ENCODE results near the gene TPI1.

The TPI1 gene

DNA sequence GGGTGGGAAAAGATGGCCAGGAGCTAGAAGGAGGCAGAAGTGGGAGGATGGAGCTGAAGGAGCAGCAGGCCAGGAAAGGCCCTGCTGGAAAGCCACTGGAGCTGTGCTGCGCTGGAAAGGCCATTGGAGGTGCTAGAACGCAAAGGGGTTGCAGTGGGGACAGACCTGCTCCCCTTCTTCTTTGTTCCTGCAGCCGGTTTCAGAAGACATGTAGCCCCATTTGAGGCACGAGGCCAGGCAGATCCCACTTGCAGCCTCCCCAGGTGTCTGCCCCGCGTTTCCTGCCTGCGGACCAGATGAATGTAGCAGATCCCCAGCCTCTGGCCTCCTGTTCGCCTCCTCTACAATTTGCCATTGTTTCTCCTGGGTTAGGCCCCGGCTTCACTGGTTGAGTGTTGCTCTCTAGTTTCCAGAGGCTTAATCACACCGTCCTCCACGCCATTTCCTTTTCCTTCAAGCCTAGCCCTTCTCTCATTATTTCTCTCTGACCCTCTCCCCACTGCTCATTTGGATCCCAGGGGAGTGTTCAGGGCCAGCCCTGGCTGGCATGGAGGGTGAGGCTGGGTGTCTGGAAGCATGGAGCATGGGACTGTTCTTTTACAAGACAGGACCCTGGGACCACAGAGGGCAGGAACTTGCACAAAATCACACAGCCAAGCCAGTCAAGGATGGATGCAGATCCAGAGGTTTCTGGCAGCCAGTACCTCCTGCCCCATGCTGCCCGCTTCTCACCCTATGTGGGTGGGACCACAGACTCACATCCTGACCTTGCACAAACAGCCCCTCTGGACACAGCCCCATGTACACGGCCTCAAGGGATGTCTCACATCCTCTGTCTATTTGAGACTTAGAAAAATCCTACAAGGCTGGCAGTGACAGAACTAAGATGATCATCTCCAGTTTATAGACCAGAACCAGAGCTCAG lies 48.0 kb upstream of the TPI1 start:
- Histone ChIP-seq H2BK5ac (ENCODE audit: low read depth, low read length, poor library complexity, severe bottlenecking) (no peak overlapping the region), H3K9ac (ENCODE audit: low read length) (no peak overlapping the region), H3K9me3 (ENCODE audit: control insufficient read depth, low read length) (no peaks in the 10 kb centered on the region), H2AFZ (ENCODE audit: low read depth, low read length) (no peak overlapping the region), H2BK120ac (ENCODE audit: low read depth, low read length) (peak overlapping the region; percentile 27), H3K18ac (ENCODE audit: low read depth in 1 of 2, low read length in 2 of 2) (peak overlapping the region in 1 of 2 experiments; percentile 5), H3K79me1 (replicated peaks; ENCODE audit: low read length, poor library complexity, severe bottlenecking) (no peaks in the 10 kb centered on the region), H3K4me1 (ENCODE audit: control insufficient read depth, insufficient read depth, low read depth, low read length) (peaks cover 36% of the 10 kb centered on the region), H3K4me2 (ENCODE audit: low read length, poor library complexity, severe bottlenecking) (no peak overlapping the region), H3K36me3 (ENCODE audit: control insufficient read depth in 1 of 2, insufficient read depth in 2 of 2, low read depth in 1 of 2, low read length in 2 of 2) (no peaks in the 10 kb centered on the region), H3K23ac (ENCODE audit: low read length in 2 of 2) (no peak overlapping the region), H3K4me3 (ENCODE audit: insufficient read depth in 1 of 2, low read depth in 1 of 2, low read length in 2 of 2) (no peak overlapping the region), H3K27me3 (ENCODE audit: control insufficient read depth in 1 of 2, insufficient read depth in 1 of 2, low read length in 2 of 2) (peaks cover 41 to 74% of the 10 kb centered on the region in 2 experiments), H2BK15ac (ENCODE audit: low read depth, poor library complexity, severe bottlenecking) (no peak overlapping the region), H2BK12ac (ENCODE audit: low read length in 2 of 2) (peak overlapping the region in 1 of 2 experiments; percentile 22), H4K8ac (ENCODE audit: low read length) (peak overlapping the region; percentile 61), H3K4ac (ENCODE audit: low read depth in 1 of 2, low read length in 2 of 2) (no peak overlapping the region), H3K14ac (ENCODE audit: low read length in 2 of 2) (no peak overlapping the region), H2AK5ac (ENCODE audit: low read length, severe bottlenecking) (no peak overlapping the region), H4K91ac (ENCODE audit: low read length) (no peak overlapping the region), H3K27ac (ENCODE audit: low read length, poor library complexity, severe bottlenecking) (no peak overlapping the region)
- no peak for DNase-seq
- WGBS = 76% methylated on average over 13 of the region's 13 CpGs

DNA sequence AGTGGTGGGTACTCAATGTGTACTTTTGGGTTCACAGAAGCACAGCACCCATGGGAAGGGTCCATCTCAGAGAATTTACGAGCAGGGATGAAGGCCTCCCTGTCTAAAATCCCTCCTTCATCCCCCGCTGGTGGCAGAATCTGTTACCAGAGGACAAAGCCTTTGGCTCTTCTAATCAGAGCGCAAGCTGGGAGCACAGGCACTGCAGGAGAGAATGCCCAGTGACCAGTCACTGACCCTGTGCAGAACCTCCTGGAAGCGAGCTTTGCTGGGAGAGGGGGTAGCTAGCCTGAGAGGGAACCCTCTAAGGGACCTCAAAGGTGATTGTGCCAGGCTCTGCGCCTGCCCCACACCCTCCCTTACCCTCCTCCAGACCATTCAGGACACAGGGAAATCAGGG lies 47.2 kb upstream of the TPI1 start:
- Histone ChIP-seq H2AK5ac (ENCODE audit: low read length, severe bottlenecking) (no peak overlapping the region), H3K27ac (ENCODE audit: low read length, poor library complexity, severe bottlenecking) (no peak overlapping the region), H3K14ac (ENCODE audit: low read length in 2 of 2) (no peak overlapping the region), H3K9me3 (ENCODE audit: control insufficient read depth, low read length) (no peaks in the 10 kb centered on the region), H3K27me3 (ENCODE audit: control insufficient read depth in 1 of 2, insufficient read depth in 1 of 2, low read length in 2 of 2) (peaks cover 33 to 66% of the 10 kb centered on the region in 2 experiments), H2BK12ac (ENCODE audit: low read length in 2 of 2) (no peak overlapping the region), H4K91ac (ENCODE audit: low read length) (peak overlapping the region; percentile 2), H3K4me2 (ENCODE audit: low read length, poor library complexity, severe bottlenecking) (no peak overlapping the region), H2BK120ac (ENCODE audit: low read depth, low read length) (no peak overlapping the region), H2BK5ac (ENCODE audit: low read depth, low read length, poor library complexity, severe bottlenecking) (no peak overlapping the region), H2AFZ (ENCODE audit: low read depth, low read length) (no peak overlapping the region), H3K23ac (ENCODE audit: low read length in 2 of 2) (no peak overlapping the region), H3K4me1 (ENCODE audit: control insufficient read depth, insufficient read depth, low read depth, low read length) (peaks cover 40% of the 10 kb centered on the region), H3K79me1 (replicated peaks; ENCODE audit: low read length, poor library complexity, severe bottlenecking) (no peaks in the 10 kb centered on the region), H3K18ac (ENCODE audit: low read depth in 1 of 2, low read length in 2 of 2) (no peak overlapping the region), H3K4ac (ENCODE audit: low read depth in 1 of 2, low read length in 2 of 2) (peak overlapping the region in 1 of 2 experiments; percentile 2), H3K4me3 (ENCODE audit: insufficient read depth in 1 of 2, low read depth in 1 of 2, low read length in 2 of 2) (no peak overlapping the region), H2BK15ac (ENCODE audit: low read depth, poor library complexity, severe bottlenecking) (no peak overlapping the region), H4K8ac (ENCODE audit: low read length) (peak overlapping the region; percentile 35), H3K36me3 (ENCODE audit: control insufficient read depth in 1 of 2, insufficient read depth in 2 of 2, low read depth in 1 of 2, low read length in 2 of 2) (no peaks in the 10 kb centered on the region), H3K9ac (ENCODE audit: low read length) (no peak overlapping the region)
- WGBS = 61% methylated on average over 5 of the region's 5 CpGs
- DNase-seq = no peak

DNA sequence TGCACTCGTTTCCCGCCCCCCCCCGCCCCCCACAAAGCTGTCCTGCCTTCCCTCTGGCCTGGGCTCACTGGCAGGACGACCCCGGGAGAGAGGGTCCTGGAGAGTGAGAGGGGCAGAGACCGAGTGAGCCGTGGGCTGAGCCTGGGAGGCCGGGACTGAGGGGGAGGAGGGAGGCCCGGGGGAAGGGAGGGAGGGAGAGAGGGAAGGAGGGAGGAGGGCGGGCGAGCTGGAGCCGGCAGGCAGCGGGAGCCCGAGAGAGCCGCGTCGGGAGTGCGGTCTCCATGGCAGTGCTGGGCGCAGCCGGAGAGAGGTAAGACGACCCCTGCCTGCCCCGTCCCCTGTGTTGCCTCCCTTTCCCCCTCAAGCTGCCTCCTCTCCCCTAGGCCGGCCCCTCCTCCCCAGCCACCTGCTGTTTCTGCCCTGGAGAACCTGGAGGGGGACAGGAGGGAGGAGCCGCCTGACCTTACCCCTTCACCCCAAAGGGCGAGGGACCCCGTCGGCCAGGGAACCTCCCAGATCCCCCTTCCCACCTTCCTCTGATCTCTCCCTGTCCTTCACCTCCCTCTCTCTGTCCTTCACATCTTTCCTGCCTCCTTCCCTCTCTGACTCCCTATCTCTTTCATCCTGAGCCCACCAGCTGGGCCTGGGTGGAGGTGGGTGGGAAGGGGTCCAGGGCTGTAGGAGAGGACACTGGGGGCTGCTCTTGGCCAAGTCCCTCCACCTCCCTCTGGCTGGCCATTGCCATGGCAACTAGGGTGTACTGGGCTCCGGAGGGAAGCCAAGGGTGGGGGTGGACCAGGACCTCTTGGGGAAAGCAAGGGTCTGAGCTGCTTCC lies 45.5 kb upstream of the TPI1 start, which contains the start of gene GPR162:
Gene GPR162, plus strand, starts transcription at position 231 of the 835 bp plus-strand sequence. CDS start 2,078 bp downstream, outside the sequence.
- peak within 1 kb of the TSS; percentile 88 for H4K91ac ChIP-seq (ENCODE audit: low read length)
- peaks cover 9% of the 10 kb centered on the region for H3K79me1 ChIP-seq (replicated peaks; ENCODE audit: low read length, poor library complexity, severe bottlenecking)
- no peak within 1 kb of the TSS for H2BK5ac ChIP-seq (ENCODE audit: low read depth, low read length, poor library complexity, severe bottlenecking)
- H2BK12ac ChIP-seq (ENCODE audit: low read length in 2 of 2) = peak within 1 kb of the TSS; percentile 62 to 90
- peak within 1 kb of the TSS; percentile 58 to 68 for H3K4me3 ChIP-seq (ENCODE audit: insufficient read depth in 1 of 2, low read depth in 1 of 2, low read length in 2 of 2)
- peak within 1 kb of the TSS; percentile 49 to 69 for H3K4ac ChIP-seq (ENCODE audit: low read depth in 1 of 2, low read length in 2 of 2)
- H3K27ac ChIP-seq (ENCODE audit: low read length, poor library complexity, severe bottlenecking) = no peak within 1 kb of the TSS
- H3K4me2 ChIP-seq (ENCODE audit: low read length, poor library complexity, severe bottlenecking) = peak within 1 kb of the TSS; percentile 74
- H3K14ac ChIP-seq (ENCODE audit: low read length in 2 of 2) = peak within 1 kb of the TSS in 1 of 2 experiments; percentile 90
- H3K36me3 ChIP-seq (ENCODE audit: control insufficient read depth in 1 of 2, insufficient read depth in 2 of 2, low read depth in 1 of 2, low read length in 2 of 2) = peaks cover 0 to 7% of the 10 kb centered on the region in 2 experiments
- peak within 1 kb of the TSS; percentile 82 for H2BK15ac ChIP-seq (ENCODE audit: low read depth, poor library complexity, severe bottlenecking)
- H2AK5ac ChIP-seq (ENCODE audit: low read length, severe bottlenecking) = peak within 1 kb of the TSS; percentile 3
- peak within 1 kb of the TSS; percentile 45 for H4K8ac ChIP-seq (ENCODE audit: low read length)
- WGBS = 0% methylated on average over 5 of the region's 28 CpGs
- peaks cover 44% of the 10 kb centered on the region for H3K4me1 ChIP-seq (ENCODE audit: control insufficient read depth, insufficient read depth, low read depth, low read length)
- H3K23ac ChIP-seq (ENCODE audit: low read length in 2 of 2) = peak within 1 kb of the TSS in 1 of 2 experiments; percentile 66
- DNase-seq = peak; percentile 74
- no peaks in the 10 kb centered on the region for H3K9me3 ChIP-seq (ENCODE audit: control insufficient read depth, low read length)
- H3K9ac ChIP-seq (ENCODE audit: low read length) = peak within 1 kb of the TSS; percentile 42
- peak within 1 kb of the TSS; percentile 73 to 91 for H3K18ac ChIP-seq (ENCODE audit: low read depth in 1 of 2, low read length in 2 of 2)
- peaks cover 22 to 49% of the 10 kb centered on the region in 2 experiments for H3K27me3 ChIP-seq (ENCODE audit: control insufficient read depth in 1 of 2, insufficient read depth in 1 of 2, low read length in 2 of 2)
- H2AFZ ChIP-seq (ENCODE audit: low read depth, low read length) = no peak within 1 kb of the TSS
- peak within 1 kb of the TSS; percentile 81 for H2BK120ac ChIP-seq (ENCODE audit: low read depth, low read length)
